ENCODE results near the gene RAB15.

The RAB15 gene

DNA sequence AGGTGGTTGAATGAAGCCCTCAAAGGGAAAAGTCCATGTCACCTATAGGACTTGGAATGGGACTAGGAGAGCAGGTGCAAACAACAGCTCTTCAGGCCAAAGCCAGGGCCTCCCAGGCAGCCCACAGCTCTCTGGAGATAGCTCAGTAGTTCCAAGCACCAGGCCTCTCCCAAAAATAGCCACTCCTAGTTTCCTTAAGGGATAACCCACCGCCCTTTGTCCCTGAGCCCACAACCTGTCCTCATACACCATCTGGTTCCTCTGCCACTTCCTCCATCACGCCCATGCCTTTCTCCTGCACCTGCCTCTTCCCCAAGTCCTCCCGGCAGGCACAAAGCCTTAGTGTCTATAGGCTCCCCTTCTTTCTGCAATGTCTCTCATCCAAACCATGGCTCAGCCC is 2.1 kb downstream of the RAB15 start:
- no peak for TF ChIP-seq YY1 (IDR thresholded peaks at IDR 0.05; ENCODE audit: low read depth)
- no peak for TF ChIP-seq EP300 (IDR thresholded peaks at IDR 0.05; ENCODE audit: borderline replicate concordance)
- TF ChIP-seq TEAD4 (IDR thresholded peaks at IDR 0.05), result no peak
- TF ChIP-seq NFIC (IDR thresholded peaks at IDR 0.05), result no peak
- TF ChIP-seq TCF12 (IDR thresholded peaks at IDR 0.05; ENCODE audit: low read depth), result no peak
- no peak for TF ChIP-seq CEBPB (IDR thresholded peaks at IDR 0.05)
- TF ChIP-seq EGR1 (IDR thresholded peaks at IDR 0.05), result no peak
- TF ChIP-seq, protein P1, sequence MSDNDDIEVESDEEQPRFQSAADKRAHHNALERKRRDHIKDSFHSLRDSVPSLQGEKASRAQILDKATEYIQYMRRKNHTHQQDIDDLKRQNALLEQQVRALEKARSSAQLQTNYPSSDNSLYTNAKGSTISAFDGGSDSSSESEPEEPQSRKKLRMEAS (IDR thresholded peaks at IDR 0.05), result no peak
- no peak for TF ChIP-seq RAD21 (IDR thresholded peaks at IDR 0.05; ENCODE audit: low read depth)
- TF ChIP-seq CREB1 (IDR thresholded peaks at IDR 0.05; ENCODE audit: low read depth), result no peak
- TF ChIP-seq, protein P2, sequence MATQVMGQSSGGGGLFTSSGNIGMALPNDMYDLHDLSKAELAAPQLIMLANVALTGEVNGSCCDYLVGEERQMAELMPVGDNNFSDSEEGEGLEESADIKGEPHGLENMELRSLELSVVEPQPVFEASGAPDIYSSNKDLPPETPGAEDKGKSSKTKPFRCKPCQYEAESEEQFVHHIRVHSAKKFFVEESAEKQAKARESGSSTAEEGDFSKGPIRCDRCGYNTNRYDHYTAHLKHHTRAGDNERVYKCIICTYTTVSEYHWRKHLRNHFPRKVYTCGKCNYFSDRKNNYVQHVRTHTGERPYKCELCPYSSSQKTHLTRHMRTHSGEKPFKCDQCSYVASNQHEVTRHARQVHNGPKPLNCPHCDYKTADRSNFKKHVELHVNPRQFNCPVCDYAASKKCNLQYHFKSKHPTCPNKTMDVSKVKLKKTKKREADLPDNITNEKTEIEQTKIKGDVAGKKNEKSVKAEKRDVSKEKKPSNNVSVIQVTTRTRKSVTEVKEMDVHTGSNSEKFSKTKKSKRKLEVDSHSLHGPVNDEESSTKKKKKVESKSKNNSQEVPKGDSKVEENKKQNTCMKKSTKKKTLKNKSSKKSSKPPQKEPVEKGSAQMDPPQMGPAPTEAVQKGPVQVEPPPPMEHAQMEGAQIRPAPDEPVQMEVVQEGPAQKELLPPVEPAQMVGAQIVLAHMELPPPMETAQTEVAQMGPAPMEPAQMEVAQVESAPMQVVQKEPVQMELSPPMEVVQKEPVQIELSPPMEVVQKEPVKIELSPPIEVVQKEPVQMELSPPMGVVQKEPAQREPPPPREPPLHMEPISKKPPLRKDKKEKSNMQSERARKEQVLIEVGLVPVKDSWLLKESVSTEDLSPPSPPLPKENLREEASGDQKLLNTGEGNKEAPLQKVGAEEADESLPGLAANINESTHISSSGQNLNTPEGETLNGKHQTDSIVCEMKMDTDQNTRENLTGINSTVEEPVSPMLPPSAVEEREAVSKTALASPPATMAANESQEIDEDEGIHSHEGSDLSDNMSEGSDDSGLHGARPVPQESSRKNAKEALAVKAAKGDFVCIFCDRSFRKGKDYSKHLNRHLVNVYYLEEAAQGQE (IDR thresholded peaks at IDR 0.05; ENCODE audit: low read depth), result no peak
- TF ChIP-seq TAF1 (IDR thresholded peaks at IDR 0.05; ENCODE audit: low read depth), result no peak
- TF ChIP-seq ZBTB7A (IDR thresholded peaks at IDR 0.05; ENCODE audit: low read depth), result no peak
- TF ChIP-seq, protein P3, sequence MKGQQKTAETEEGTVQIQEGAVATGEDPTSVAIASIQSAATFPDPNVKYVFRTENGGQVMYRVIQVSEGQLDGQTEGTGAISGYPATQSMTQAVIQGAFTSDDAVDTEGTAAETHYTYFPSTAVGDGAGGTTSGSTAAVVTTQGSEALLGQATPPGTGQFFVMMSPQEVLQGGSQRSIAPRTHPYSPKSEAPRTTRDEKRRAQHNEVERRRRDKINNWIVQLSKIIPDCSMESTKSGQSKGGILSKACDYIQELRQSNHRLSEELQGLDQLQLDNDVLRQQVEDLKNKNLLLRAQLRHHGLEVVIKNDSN (IDR thresholded peaks at IDR 0.05), result no peak

DNA sequence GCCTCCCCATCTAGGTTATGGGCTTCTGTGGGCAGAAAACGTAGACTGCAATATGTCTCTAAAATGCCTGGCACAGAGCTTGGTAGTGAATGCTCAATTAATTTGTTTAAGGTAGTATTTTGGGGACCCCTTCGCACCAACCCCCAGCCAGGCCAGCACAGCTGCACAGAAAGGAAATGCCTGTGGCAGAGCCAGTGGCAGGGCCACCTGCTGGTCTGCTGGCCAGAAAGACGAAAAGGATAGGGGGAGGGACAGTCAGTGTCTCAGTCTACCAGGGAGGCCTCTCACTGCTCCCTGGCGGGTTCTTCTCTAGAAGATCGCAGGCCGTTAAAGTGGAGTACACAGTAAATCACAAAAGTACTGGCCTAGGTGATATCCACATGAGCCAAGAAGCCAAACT is 3.5 kb downstream of the RAB15 start:
- TF ChIP-seq ZBTB7A (IDR thresholded peaks at IDR 0.05; ENCODE audit: low read depth), result no peak
- no peak for TF ChIP-seq YY1 (IDR thresholded peaks at IDR 0.05; ENCODE audit: low read depth)
- TF ChIP-seq FOXM1 (IDR thresholded peaks at IDR 0.05; ENCODE audit: borderline replicate concordance, low read depth), result no peak
- no peak for TF ChIP-seq EGR1 (IDR thresholded peaks at IDR 0.05)
- TF ChIP-seq TCF12 (IDR thresholded peaks at IDR 0.05; ENCODE audit: low read depth), result no peak
- no peak for TF ChIP-seq RAD21 (IDR thresholded peaks at IDR 0.05; ENCODE audit: low read depth)
- TF ChIP-seq NFIC (IDR thresholded peaks at IDR 0.05), result no peak
- TF ChIP-seq CEBPB (IDR thresholded peaks at IDR 0.05), result no peak
- TF ChIP-seq, protein P2 (IDR thresholded peaks at IDR 0.05; ENCODE audit: low read depth), result no peak
- TF ChIP-seq TAF1 (IDR thresholded peaks at IDR 0.05; ENCODE audit: low read depth), result no peak

DNA sequence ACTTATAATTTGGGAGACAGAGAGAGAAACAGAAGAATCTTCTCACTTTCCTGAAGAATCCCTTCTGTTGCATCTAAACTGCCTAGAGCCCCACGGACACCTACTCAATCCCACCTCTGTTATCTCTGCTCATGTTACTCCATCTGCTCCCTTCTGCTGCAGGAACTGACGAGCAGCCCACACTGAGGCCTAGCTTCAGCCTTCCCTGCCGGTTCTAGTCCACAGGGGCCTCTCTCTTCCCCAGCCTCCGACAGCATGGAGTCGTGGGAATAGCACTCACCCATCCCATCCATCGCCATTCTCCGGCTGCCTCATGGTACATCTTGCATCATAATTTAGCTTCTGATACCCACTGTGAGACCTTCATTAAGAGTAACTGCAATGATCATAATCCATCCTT is 4.0 kb downstream of the RAB15 start:
- no peak for TF ChIP-seq EP300 (IDR thresholded peaks at IDR 0.05; ENCODE audit: borderline replicate concordance)
- TF ChIP-seq YY1 (IDR thresholded peaks at IDR 0.05; ENCODE audit: low read depth), result no peak
- TF ChIP-seq TAF1 (IDR thresholded peaks at IDR 0.05; ENCODE audit: low read depth), result no peak
- TF ChIP-seq NFIC (IDR thresholded peaks at IDR 0.05), result no peak
- TF ChIP-seq, protein P3 (IDR thresholded peaks at IDR 0.05), result no peak
- TF ChIP-seq ZBTB7A (IDR thresholded peaks at IDR 0.05; ENCODE audit: low read depth), result no peak
- no peak for TF ChIP-seq TCF12 (IDR thresholded peaks at IDR 0.05; ENCODE audit: low read depth)
- TF ChIP-seq CREB1 (IDR thresholded peaks at IDR 0.05; ENCODE audit: low read depth), result no peak
- no peak for TF ChIP-seq RAD21 (IDR thresholded peaks at IDR 0.05; ENCODE audit: low read depth)
- TF ChIP-seq, protein P1 (IDR thresholded peaks at IDR 0.05), result no peak
- no peak for TF ChIP-seq CEBPB (IDR thresholded peaks at IDR 0.05)
- TF ChIP-seq TEAD4 (IDR thresholded peaks at IDR 0.05), result no peak
- TF ChIP-seq EGR1 (IDR thresholded peaks at IDR 0.05), result no peak
- TF ChIP-seq, protein P2 (IDR thresholded peaks at IDR 0.05; ENCODE audit: low read depth), result no peak
- no peak for TF ChIP-seq FOXM1 (IDR thresholded peaks at IDR 0.05; ENCODE audit: borderline replicate concordance, low read depth)

DNA sequence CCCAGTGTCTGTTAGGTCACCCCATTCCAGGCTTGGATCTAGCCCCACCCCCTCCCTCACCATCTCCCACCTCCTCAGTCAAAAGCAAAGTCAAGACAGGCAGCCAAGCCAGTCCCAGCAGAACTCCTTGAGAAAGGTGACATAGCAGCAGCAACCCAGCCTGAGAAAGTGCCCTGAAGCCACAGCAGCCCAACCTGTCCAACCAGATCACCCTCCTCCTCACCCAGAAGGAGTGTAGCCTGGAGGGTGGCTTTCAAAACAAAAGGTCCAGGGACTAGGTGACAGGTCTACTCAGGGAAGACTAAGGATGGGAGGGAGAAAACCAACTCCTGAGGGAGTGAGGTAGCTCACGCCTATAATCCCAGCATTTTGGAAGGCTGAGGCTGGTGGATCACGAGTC is 5.2 kb downstream of the RAB15 start:
- no peak for TF ChIP-seq TAF1 (IDR thresholded peaks at IDR 0.05; ENCODE audit: low read depth)
- TF ChIP-seq RAD21 (IDR thresholded peaks at IDR 0.05; ENCODE audit: low read depth), result no peak
- TF ChIP-seq YY1 (IDR thresholded peaks at IDR 0.05; ENCODE audit: low read depth), result no peak
- TF ChIP-seq TEAD4 (IDR thresholded peaks at IDR 0.05), result no peak
- no peak for TF ChIP-seq TCF12 (IDR thresholded peaks at IDR 0.05; ENCODE audit: low read depth)
- TF ChIP-seq CEBPB (IDR thresholded peaks at IDR 0.05), result no peak

Data from Ishikawa (cell line).